SK-N-MC (cell line): Measurements from ENCODE around the gene GPS2.
A peak's percentile ranks its signal among the peaks of the same experiment; 100 is the strongest.

Experiments used
- DNase-seq: peaks from one replicate; pipeline ENCODE4 v3.0.0-alpha.2; 2011; ENCODE audit warnings: low read depth, low spot score
- H3K27ac ChIP-seq: fragments of 200-600 bp; sonication (generic); 2 replicates; pipeline ENCODE4 v1.5.1; 2016; ENCODE audit warnings: mixed run types
- H3K36me3 ChIP-seq: fragments of 200-600 bp; sonication (generic); 2 replicates; pipeline ENCODE4 v1.6.1; 2017; ENCODE audit warnings: antibody characterized with exemption, low read length, mixed read lengths; ENCODE audit not compliant: insufficient read depth
- H3K4me3 ChIP-seq: fragments of 200-600 bp; sonication (generic); 2 replicates; pipeline ENCODE4 v1.5.1; 2016
- H3K9ac ChIP-seq: fragments of 200-600 bp; sonication (generic); 2 replicates; pipeline ENCODE4 v1.8.0; 2017; ENCODE audit warnings: mixed run types, mixed read lengths; ENCODE audit not compliant: insufficient read length
- H3K9me3 ChIP-seq: fragments of 200-600 bp; sonication (generic); 2 replicates; pipeline ENCODE4 v1.6.1; 2017; ENCODE audit warnings: low read depth, mild to moderate bottlenecking, antibody characterized with exemption, low read length, moderate library complexity, mixed read lengths
- EZH2 ChIP-seq: fragments of 200-600 bp; sonication (generic); IDR thresholded peaks from one replicate; pipeline ENCODE4 v1.6.1; 2017; ENCODE audit warnings: antibody characterized with exemption
- FOXP2 ChIP-seq: optimal IDR thresholded peaks from 2 replicates; pipeline ENCODE3; 2011; ENCODE audit warnings: mild to moderate bottlenecking, moderate library complexity; ENCODE audit not compliant: insufficient read depth; ENCODE audit errors: extremely low read length, control extremely low read depth
- POLR2AphosphoS5 ChIP-seq: IDR thresholded peaks from 2 replicates; pipeline ENCODE4 v1.6.1; 2012; ENCODE audit warnings: mild to moderate bottlenecking, low read depth, low read length, borderline replicate concordance

GPS2 gene

DNA sequence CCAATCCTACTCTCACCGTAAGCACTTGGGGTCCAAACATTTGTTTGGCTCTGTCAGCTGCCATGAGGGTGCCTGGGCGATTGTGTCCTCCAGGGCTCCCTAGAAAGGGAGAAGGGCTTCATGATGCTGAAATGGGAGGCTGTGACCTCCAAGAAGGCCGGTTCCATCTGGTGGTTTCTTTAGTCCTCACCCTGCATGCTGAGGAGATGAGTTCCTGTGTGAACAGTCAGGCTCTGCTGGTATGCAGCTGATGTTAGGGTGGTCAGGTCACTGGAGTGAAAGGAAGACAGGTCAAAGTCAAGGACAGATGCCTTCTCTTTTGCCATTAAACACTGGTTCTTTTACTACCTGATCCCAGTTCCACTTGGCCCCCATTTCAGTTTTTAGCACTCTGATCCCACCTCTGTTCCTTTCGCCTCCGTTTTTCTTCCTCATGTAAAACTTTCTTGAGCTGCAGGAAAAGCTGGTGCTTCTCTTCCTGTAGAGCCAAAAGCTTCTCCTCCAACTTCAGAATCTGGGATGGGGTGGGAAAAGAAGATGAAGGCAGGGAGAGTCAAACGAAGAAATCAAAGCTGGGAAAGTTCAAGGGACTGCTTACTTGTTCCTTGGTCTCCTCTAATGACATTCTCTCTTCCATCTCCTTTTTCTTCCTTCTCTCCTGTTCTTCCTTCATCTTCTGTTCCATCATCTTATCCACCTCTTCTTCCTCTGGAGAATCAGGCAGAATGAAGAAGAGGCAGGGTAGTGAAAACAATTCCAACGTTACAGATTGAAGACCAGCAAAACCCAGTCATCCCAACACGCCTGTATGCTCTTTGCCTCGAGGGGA is 1.1 kb downstream of the GPS2 start:
- Histone ChIP-seq H3K4me3 (peak overlapping the region; percentile 96), H3K27ac (peak overlapping the region; percentile 81; the same call in 1 of the 2 replicates), H3K9ac (peak overlapping the region; percentile 93), H3K9me3 (no peaks in the 10 kb centered on the region), H3K36me3 (peaks cover 58% of the 10 kb centered on the region)
- DNase-seq = no peak
- TF ChIP-seq FOXP2 (no peak), POLR2AphosphoS5 (no peak), EZH2 (no peak)

DNA sequence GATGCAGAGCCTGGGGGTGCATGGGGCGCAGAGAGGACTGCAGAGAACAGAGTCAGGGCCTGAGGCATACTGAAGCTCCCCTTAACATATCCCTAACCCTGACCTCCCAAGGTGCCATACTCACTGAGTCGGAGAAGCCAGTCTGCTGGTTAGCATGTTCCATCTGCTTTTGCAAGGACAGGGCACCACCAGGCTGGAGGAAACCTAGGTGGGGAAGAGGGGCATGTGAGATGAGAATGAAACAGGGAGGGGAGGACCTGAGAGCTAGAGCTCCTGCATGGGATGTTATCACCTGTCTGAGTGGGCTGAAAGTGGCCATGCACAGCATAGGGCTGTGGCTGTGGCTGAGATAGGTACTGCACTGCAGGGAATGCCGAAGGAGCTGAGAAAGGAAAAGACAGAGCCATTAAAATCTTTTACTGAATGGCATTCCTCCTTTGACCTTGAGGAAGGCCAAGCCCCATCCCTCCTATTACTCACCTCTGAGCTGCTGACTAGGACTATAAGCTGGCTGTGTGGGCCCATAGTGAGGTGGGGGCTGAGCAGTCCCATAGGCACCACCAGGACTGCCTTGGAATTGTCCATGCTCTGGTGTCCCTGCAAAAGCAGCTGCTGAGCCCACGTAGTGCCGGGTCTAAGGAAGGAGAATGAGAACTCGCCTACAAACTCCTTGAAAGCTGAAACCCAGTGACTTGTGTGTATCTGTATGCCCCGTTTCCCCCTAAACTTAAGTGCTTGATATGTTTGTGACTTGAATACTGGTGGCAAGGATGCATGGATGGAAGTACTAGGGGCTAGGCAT is 1.9 kb downstream of the GPS2 start:
- peaks cover 54% of the 10 kb centered on the region for H3K36me3 ChIP-seq
- TF ChIP-seq POLR2AphosphoS5 (no peak; the same call in 1 of the 2 replicates), EZH2 (no peak), FOXP2 (no peak)
- H3K9me3 ChIP-seq = no peaks in the 10 kb centered on the region
- DNase-seq = no peak
- peak overlapping the region; percentile 81; the same call in 1 of the 2 replicates for H3K27ac ChIP-seq
- no peak overlapping the region; the same call in 1 of the 2 replicates for H3K4me3 ChIP-seq
- no peak overlapping the region for H3K9ac ChIP-seq

DNA sequence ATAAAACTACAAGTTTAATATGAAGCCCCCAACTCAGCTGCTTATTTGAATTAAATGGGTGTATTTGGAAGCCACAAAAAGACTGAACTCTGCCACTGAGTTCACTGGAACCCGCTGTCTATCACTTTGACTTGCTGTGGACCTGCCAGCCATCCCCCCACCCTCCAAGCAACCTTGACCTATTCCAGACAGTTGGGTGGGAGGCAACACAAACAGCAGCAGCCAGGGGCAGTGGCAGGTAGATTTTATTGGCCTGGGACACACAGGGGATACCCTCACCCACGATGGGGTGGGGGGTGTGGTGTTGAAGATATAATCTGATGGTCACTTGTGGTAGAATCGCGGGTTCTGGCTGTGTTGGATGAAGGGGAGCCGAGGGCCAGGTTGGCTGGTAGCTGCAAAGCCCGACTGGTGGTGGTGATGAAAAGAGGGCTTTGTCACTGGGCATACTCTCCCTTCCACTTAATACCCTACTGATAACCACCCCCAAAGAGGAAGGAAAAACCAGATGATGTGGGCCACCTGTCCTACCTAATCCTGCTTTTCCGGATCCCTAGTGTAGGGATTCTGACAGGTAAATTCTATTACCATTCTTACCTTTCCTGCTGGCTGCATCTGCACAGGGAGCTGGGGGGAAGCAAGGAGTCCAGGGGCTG is 2.6 kb downstream of the GPS2 start:
- no peak for DNase-seq
- TF ChIP-seq POLR2AphosphoS5 (peak; percentile 16; the same call in 1 of the 2 replicates), EZH2 (no peak)
- no peak overlapping the region for H3K9ac ChIP-seq
- no peak overlapping the region for H3K4me3 ChIP-seq
- H3K36me3 ChIP-seq = peaks cover 50% of the 10 kb centered on the region
- no peak overlapping the region for H3K27ac ChIP-seq
- H3K9me3 ChIP-seq = no peaks in the 10 kb centered on the region

DNA sequence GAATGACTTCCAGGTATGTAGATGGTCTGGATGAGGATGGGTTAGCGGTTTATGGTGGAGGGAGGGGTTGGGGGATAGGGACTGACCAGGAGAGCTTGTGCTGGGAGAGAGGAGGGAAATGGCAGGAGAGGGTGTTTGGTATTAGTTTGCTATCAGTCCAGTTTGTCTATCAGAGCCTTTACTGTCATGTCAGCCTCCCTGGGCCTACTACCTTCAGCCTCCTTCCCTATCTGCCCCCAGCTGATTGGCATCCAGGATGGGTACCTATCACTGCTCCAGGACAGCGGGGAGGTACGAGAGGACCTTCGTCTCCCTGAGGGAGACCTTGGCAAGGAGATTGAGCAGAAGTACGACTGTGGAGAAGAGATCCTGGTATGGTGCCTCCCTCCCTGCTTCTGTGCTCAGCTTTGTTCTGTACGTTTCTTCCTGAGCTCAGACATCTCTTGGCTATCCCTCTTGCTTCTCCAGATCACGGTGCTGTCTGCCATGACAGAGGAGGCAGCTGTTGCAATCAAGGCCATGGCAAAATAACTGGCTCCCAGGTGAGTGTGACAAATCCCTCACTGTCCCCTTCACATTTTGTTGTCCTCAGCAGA is 4.0 kb downstream of the GPS2 start:
- Histone ChIP-seq H3K4me3 (no peak overlapping the region), H3K9ac (no peak overlapping the region), H3K9me3 (no peaks in the 10 kb centered on the region), H3K36me3 (peaks cover 47% of the 10 kb centered on the region), H3K27ac (no peak overlapping the region)
- no peak for DNase-seq
- no peak for TF ChIP-seq EZH2
- no peak for TF ChIP-seq FOXP2
- TF ChIP-seq POLR2AphosphoS5 = no peak

DNA sequence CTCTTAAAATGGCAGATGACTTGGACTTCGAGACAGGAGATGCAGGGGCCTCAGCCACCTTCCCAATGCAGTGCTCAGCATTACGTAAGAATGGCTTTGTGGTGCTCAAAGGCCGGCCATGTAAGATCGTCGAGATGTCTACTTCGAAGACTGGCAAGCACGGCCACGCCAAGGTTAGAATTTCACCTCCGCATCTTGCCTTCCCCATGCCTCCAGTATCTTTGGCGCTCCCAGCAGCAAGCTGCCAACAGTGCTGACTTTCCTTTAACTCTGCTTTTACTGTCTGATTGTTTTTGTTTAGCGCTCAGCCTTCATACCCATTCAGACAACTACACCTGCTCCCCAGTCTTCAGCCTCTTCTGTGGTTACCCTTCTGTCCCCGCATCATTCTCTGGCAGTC is 5.5 kb downstream of the GPS2 start:
- TF ChIP-seq FOXP2 (no peak), EZH2 (no peak), POLR2AphosphoS5 (no peak)
- no peaks in the 10 kb centered on the region for H3K9me3 ChIP-seq
- peak overlapping the region; percentile 96; the same call in 1 of the 2 replicates for H3K27ac ChIP-seq
- peak overlapping the region; percentile 88 for H3K4me3 ChIP-seq
- no peak for DNase-seq
- H3K36me3 ChIP-seq = peaks cover 47% of the 10 kb centered on the region
- peak overlapping the region; percentile 97 for H3K9ac ChIP-seq

DNA sequence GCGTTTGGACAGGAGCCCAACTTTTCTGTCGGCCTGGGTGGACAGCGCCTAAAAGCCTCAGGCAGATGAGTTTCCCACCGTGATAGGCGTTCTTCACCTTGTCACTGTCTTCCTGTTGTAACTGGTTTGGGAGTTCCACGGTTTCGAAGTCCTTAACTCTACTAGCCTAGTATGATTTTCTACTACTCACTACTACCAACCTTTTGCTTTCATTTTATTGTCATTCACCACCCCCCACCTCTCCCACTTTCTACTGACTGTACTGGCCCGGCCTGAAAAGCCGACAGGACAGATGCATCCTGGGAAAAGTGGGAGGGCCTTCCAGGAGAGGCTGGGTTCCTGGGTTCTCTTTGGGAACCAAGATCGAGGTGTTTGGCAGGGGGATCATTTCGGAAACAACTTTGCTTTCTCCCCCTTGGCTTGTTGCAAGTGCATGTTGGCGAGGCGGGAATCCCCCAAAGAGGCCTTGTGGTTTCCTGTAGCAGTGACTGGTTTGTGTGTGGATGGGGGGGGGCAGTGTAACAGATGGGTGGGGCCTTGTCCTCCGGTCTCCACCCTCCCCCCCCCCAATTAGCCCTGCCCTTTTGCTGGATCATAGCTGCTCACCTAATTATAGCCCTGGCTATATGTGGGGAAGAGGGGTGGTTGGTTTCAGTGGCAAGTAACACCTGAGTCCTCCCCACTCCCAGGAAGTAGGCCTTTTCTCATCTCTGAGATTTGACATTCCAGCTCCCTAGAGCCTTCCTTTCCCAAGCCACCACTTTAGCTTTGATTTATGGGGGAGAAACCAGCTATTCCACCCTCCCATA is 6.3 kb downstream of the GPS2 start:
- H3K9ac ChIP-seq = peak overlapping the region; percentile 97
- H3K36me3 ChIP-seq = peaks cover 47% of the 10 kb centered on the region
- H3K9me3 ChIP-seq = no peaks in the 10 kb centered on the region
- peak overlapping the region; percentile 88 for H3K4me3 ChIP-seq
- no peak for DNase-seq
- TF ChIP-seq FOXP2 (no peak), EZH2 (no peak), POLR2AphosphoS5 (no peak; the same call in 1 of the 2 replicates)
- H3K27ac ChIP-seq = peak overlapping the region; percentile 96
